DOHH2 (cell line): ENCODE measurements around the gene EMP1.

Source experiments
- CTCF ChIP-seq: fragments of 200-600 bp; sonication (generic); IDR thresholded peaks from one replicate; pipeline ENCODE4 v1.5.1; 2014; ENCODE audit warnings: antibody characterized with exemption, mild to moderate bottlenecking, low read depth, low read length; ENCODE audit not compliant: poor library complexity, severe bottlenecking
- EZH2phosphoT487 ChIP-seq: fragments of 200-600 bp; sonication (generic); IDR thresholded peaks from 2 replicates; pipeline ENCODE4 v1.6.1; 2017; ENCODE audit warnings: borderline replicate concordance, mild to moderate bottlenecking, antibody characterized with exemption, low read length, moderate library complexity, mixed read lengths

- TF ChIP-seq CTCF, result no peak
- TF ChIP-seq EZH2phosphoT487, result no peak
Observed at GRCh38 chr12:13175499-13175898, 21.0 kb upstream of the EMP1 start.
